Body of pancreas (tissue), 4 donors: ENCODE results near the gene WNT3A. TPM values are rescaled to one million over a fixed set of nuclear protein-coding genes. Genes with fewer than 3 reads are reported as not detected.

Source experiments
- ATAC-seq: fragments of 150-250 bp; one replicate; pipeline ENCODE4 v1.9.1; 2016
- DNase-seq, 4 donors: peaks; one replicate each; pipeline ENCODE4 v3.0.0-alpha.2; 2019
- H3K27ac ChIP-seq, 4 donors: fragments of 200-600 bp; sonication (generic); 1 replicate in 3 of 4; 2 replicates in 1 of 4; pipeline versions ENCODE4 v1.5.1 to v1.6.1; 2016 to 2019; ENCODE audit warnings: mild to moderate bottlenecking in 1 of 4, mixed read lengths in 1 of 4, moderate library complexity in 1 of 4
- H3K27me3 ChIP-seq, 2 donors: fragments of 200-600 bp; sonication (generic); one replicate each; pipeline ENCODE4 v1.6.0; 2016; ENCODE audit warnings: mild to moderate bottlenecking in 1 of 2
- H3K36me3 ChIP-seq, 2 donors: fragments of 200-600 bp; sonication (generic); replicated peaks in 1 of 2; 2 replicates each; pipeline ENCODE4 v1.5.1; 2016; ENCODE audit warnings: low read depth in 2 of 2; ENCODE audit not compliant: insufficient read depth in 1 of 2
- H3K4me1 ChIP-seq: fragments of 200-600 bp; sonication (generic); one replicate; pipeline ENCODE4 v1.6.0; 2016
- H3K4me3 ChIP-seq, 2 donors: fragments of 200-600 bp; sonication (generic); 1 replicate in 1 of 2; 2 replicates in 1 of 2; pipeline ENCODE4 v1.5.1; 2016 to 2019
- H3K9me3 ChIP-seq, 3 donors: fragments of 200-600 bp; sonication (generic); 1 replicate in 2 of 3; 2 replicates in 1 of 3; pipeline ENCODE4 v1.5.1; 2016
- CTCF ChIP-seq, 7 experiments: fragments of 450-650 bp in 4 of 7; fragments of 200-600 bp in 3 of 7; sonication (generic) in 3 of 7; IDR thresholded peaks; one replicate each; pipeline ENCODE4 v1.5.1; 2016 to 2019; ENCODE audit warnings: antibody characterized with exemption in 7 of 7
- POLR2A ChIP-seq, 3 donors: fragments of 450-650 bp; IDR thresholded peaks; one replicate each; pipeline ENCODE4 v1.6.1; 2016; ENCODE audit warnings: antibody characterized with exemption in 3 of 3, mild to moderate bottlenecking in 2 of 3
- WGBS, 2 donors: methylation state at CpG; one replicate each; pipeline ENCODE4 v1.1.5; 2017; 5-methylcytosine and 5-hydroxymethylcytosine counted together
- intact Hi-C: fragments of 100-400 bp; cut with DNase I; formaldehyde crosslinking; loops from one replicate; pipeline ENCODE4 v1.15.1; 2023
- microRNA-seq, 2 donors: library from miRNA; unstranded; fragments of <30 nt; microRNA quantifications; one replicate each; pipeline ENCODE4, GENCODE V29; 2016; ENCODE audit warnings: borderline number of aligned reads in 2 of 2, borderline replicate concordance in 2 of 2
- small RNA-seq: library from RNA; depleted of rRNA; stranded (forward); fragments of <200 nt; gene quantifications from one replicate; pipeline ENCODE3, GENCODE V24; 2016
- total RNA-seq, 2 donors: library from RNA; depleted of rRNA; stranded (reverse); fragments of >200 nt; gene quantifications; one replicate each; pipeline ENCODE4 v1.1.0, GENCODE V29; 2016

WNT3A gene
- total RNA-seq, 2 donors from 2014 or later: not detected

- Histone ChIP-seq H3K4me3 (no peak overlapping the region), H3K36me3 (peaks cover 0 to 4% of the 10 kb centered on the region in 2 donors), H3K27ac (peak overlapping the region in 3 of 4 donors; percentile 85 to 93 (median 93)), H3K9me3 (no peaks in the 10 kb centered on the region), H3K27me3 (no peaks in the 10 kb centered on the region), H3K4me1 (peaks cover 23% of the 10 kb centered on the region)
- ATAC-seq (no peak), DNase-seq (no peak)
- 81 to 84% methylated on average over 7 of the region's 7 CpGs for WGBS, 2 donors
- intact Hi-C loops: no loop called here
- TF ChIP-seq POLR2A (IDR thresholded peaks at IDR 0.05) (no peak), CTCF (IDR thresholded peaks at IDR 0.05) (no peak)
These were observed 103.8 kb downstream of the WNT3A start for GRCh38 chr1:228110556-228110955.

Small RNA genes within 50 kb of the gene (microRNA-seq; reads per million reads assigned to microRNA genes)
- gene MIR3620: 0.93 to 2.7 reads per million in 2 donors

Small RNA genes within 50 kb of the gene (small RNA-seq; reads per million reads assigned to genes)
- not detected for gene SEPT14P17

Other genes starting within 250 kb of the WNT3A start
- gene PRSS38, start 191.3 kb upstream of the WNT3A start, total RNA-seq: not detected
- gene WNT9A, start 59.1 kb upstream of the WNT3A start, total RNA-seq: 1 to 10 TPM in 1 of 2 donors, under 1 TPM in 1; 0.66 to 2.1 TPM
- 100 to 1,000 TPM; 158 to 203 TPM for gene ARF1, start 75.7 kb downstream of the WNT3A start, total RNA-seq
- gene C1orf35, start 96.3 kb downstream of the WNT3A start, total RNA-seq: 10 to 100 TPM; 10.9 to 71.2 TPM
- 10 to 100 TPM; 65.9 to 68.7 TPM for gene MRPL55, start 102.3 kb downstream of the WNT3A start, total RNA-seq
- gene GUK1, start 133.3 kb downstream of the WNT3A start, total RNA-seq: 100 to 1,000 TPM; 210 to 216 TPM
- 1 to 10 TPM in 1 of 2 donors, under 1 TPM in 1; 0.33 to 1.6 TPM for gene GJC2, start 142.9 kb downstream of the WNT3A start, total RNA-seq
- 10 to 100 TPM in 1 of 2 donors, 1 to 10 TPM in 1; 4.7 to 13.5 TPM for gene IBA57, start 158.8 kb downstream of the WNT3A start, total RNA-seq
- 10 to 100 TPM; 14.5 to 34.9 TPM for gene OBSCN, start 201.0 kb downstream of the WNT3A start, total RNA-seq